DND-41 (cell line): Measurements from ENCODE around the gene CCR4.

ENCODE experiments used
- EZH2 ChIP-seq: IDR thresholded peaks from 3 replicates; pipeline ENCODE4 v1.6.1; 2012; ENCODE audit warnings: borderline replicate concordance, low read depth, mild to moderate bottlenecking, moderate library complexity, low read length, inconsistent platforms; ENCODE audit not compliant: severe bottlenecking
- TF ChIP-seq, protein P1 (sequence below): IDR thresholded peaks from 2 replicates; pipeline ENCODE4 v1.5.1; 2012; ENCODE audit warnings: borderline replicate concordance, low read length, moderate library complexity, mild to moderate bottlenecking; ENCODE audit not compliant: poor library complexity, severe bottlenecking; ENCODE audit errors: extremely low read depth

DNA sequence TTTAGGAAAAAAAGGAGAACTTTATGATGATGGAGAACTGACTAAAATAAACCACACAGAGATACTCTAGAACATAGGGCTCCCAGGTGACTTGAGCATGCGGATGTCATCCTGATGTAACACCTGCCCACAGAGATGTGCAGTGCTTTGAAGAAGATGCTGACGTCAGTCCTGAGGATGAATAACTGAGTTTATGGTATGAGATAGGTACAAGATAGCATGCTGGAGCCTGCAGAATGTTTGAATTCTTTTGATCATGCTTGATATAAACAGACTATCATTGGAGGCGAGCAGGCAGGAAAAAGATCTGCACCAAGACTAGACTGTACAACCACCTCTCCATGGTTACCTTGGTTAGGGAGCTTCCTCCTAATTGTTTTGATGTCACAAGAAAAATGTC is 12.4 kb downstream of the CCR4 start:
- TF ChIP-seq, protein P1, sequence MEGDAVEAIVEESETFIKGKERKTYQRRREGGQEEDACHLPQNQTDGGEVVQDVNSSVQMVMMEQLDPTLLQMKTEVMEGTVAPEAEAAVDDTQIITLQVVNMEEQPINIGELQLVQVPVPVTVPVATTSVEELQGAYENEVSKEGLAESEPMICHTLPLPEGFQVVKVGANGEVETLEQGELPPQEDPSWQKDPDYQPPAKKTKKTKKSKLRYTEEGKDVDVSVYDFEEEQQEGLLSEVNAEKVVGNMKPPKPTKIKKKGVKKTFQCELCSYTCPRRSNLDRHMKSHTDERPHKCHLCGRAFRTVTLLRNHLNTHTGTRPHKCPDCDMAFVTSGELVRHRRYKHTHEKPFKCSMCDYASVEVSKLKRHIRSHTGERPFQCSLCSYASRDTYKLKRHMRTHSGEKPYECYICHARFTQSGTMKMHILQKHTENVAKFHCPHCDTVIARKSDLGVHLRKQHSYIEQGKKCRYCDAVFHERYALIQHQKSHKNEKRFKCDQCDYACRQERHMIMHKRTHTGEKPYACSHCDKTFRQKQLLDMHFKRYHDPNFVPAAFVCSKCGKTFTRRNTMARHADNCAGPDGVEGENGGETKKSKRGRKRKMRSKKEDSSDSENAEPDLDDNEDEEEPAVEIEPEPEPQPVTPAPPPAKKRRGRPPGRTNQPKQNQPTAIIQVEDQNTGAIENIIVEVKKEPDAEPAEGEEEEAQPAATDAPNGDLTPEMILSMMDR, result no peak
- no peak for TF ChIP-seq EZH2
